Adipocyte (in vitro differentiated cells): ENCODE results near the gene DNAI2.

ENCODE experiments used
- DNase-seq: peaks from one replicate; pipeline ENCODE4 v3.0.0-alpha.2; 2015; ENCODE audit warnings: low read depth
- H3K27me3 ChIP-seq: replicated peaks from 2 replicates; pipeline ENCODE4 v1.7.0; 2013; ENCODE audit warnings: mild to moderate bottlenecking, low read length, moderate library complexity; ENCODE audit not compliant: control insufficient read depth, insufficient read depth
- H3K36me3 ChIP-seq: 2 replicates; pipeline ENCODE4 v1.7.0; 2013; ENCODE audit warnings: low read length, mild to moderate bottlenecking, moderate library complexity; ENCODE audit not compliant: control insufficient read depth, insufficient read depth, severe bottlenecking
- H3K4me1 ChIP-seq: 2 replicates; pipeline ENCODE4 v1.7.0; 2013; ENCODE audit warnings: mild to moderate bottlenecking, low read length, moderate library complexity; ENCODE audit not compliant: control insufficient read depth, insufficient read depth
- H3K4me3 ChIP-seq: 2 replicates; pipeline ENCODE4 v1.7.0; 2013; ENCODE audit warnings: mild to moderate bottlenecking, low read length, moderate library complexity
- H3K9ac ChIP-seq: 2 replicates; pipeline ENCODE4 v1.7.0; 2013; ENCODE audit warnings: mild to moderate bottlenecking, low read length, moderate library complexity
- H3K9me3 ChIP-seq: 2 replicates; pipeline ENCODE4 v1.7.0; 2013; ENCODE audit warnings: mild to moderate bottlenecking, low read length, moderate library complexity; ENCODE audit not compliant: control insufficient read depth

Gene DNAI2

DNA sequence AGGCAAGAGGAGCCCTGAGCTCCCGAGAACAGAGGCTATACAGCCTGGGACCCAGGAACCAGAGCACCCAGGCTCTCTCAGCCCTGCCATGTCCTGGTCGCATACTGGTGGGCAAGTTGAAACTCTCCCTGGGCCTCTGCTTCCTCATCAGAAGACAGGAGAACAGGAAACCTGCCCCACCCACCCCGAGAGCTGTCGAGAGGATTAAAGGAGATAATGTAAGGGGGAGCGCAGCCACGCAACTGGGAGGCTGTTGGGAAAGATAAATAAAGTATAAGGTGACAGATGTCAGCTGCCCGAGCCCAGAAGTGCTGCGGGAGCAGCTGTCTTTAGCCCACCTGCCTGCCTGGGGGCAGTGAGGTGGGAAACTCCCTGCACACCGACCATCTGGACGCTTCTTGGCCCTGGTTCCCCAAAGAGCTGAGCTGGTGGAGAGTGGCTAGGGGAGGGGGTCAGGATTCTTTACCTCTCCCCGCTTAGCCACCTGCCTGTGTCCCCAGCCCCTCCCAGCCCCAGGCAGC lies 58.8 kb downstream of the DNAI2 start:
- peaks cover 58% of the 10 kb centered on the region for H3K27me3 ChIP-seq
- no peak for DNase-seq
- H3K9me3 ChIP-seq = peaks cover 18% of the 10 kb centered on the region
- H3K4me1 ChIP-seq = no peaks in the 10 kb centered on the region
- H3K4me3 ChIP-seq = no peak overlapping the region
- no peak overlapping the region for H3K9ac ChIP-seq
- H3K36me3 ChIP-seq = no peaks in the 10 kb centered on the region

DNA sequence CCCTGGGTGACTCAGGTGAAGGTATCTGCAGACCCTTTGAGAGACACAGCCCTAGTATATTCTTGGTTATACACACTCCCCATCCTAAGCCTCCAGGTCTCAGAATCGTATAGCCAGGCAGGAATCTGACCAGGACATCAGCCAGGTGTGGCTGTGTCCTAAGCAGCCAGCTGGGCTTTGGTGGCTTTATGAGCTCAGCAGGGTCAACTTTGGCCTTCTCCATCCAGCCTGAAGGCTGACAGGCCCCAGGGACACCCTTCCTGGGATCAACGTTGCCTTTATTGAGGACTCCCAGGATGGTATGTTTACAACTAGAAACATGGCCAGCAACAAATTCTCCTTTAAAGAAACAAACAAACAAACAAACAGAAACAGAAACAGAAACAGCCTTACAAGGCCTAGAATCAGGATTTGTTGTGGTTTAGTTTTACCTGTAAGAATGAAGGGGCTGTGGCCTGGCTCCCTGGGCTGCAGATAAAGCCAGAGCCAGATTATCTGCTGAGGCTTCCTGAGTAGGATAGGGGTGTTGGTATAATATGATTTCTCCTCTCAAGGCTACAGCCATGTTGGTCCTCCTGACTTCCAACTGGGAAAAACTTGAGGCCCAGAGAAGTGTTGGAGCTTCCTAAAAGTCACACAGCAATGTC lies 60.5 kb downstream of the DNAI2 start:
- peaks cover 57% of the 10 kb centered on the region for H3K27me3 ChIP-seq

DNA sequence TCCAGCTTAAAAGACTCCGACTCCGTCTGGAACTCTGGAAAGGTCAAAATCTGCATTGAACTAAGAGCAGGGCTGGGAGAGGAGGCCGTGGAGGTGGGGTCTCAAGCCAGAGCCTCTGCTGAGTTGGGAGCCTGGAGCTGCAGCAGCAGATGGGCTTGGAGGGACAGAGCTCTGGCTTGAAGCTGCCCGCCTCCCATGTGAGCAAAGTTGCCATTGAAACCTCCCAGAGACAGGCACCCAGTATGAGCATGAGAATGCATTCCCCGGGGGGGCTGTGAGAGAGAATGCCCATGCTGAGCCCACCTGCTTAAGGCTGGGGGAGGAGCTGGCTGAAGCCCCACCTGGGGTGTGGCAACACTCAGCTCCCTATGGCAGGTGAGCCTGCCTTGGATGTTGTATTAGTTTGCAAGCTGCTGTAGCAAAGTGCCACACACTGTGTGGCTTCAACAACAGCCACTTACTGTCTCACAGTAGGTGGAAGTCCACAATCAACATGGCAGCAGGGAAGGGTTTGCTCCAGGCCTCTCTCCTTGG lies 61.6 kb downstream of the DNAI2 start:
- no peak for DNase-seq
- H3K4me3 ChIP-seq = no peak overlapping the region
- no peak overlapping the region for H3K9ac ChIP-seq
- H3K4me1 ChIP-seq = no peaks in the 10 kb centered on the region
- H3K36me3 ChIP-seq = no peaks in the 10 kb centered on the region
- peaks cover 18% of the 10 kb centered on the region for H3K9me3 ChIP-seq
- peaks cover 57% of the 10 kb centered on the region for H3K27me3 ChIP-seq

More for the DNA sequence above, 60.5 kb downstream of the DNAI2 start:
- DNase-seq = no peak
- no peak overlapping the region for H3K9ac ChIP-seq
- no peak overlapping the region for H3K4me3 ChIP-seq
- H3K4me1 ChIP-seq = no peaks in the 10 kb centered on the region
- H3K9me3 ChIP-seq = peaks cover 18% of the 10 kb centered on the region
- no peaks in the 10 kb centered on the region for H3K36me3 ChIP-seq

DNA sequence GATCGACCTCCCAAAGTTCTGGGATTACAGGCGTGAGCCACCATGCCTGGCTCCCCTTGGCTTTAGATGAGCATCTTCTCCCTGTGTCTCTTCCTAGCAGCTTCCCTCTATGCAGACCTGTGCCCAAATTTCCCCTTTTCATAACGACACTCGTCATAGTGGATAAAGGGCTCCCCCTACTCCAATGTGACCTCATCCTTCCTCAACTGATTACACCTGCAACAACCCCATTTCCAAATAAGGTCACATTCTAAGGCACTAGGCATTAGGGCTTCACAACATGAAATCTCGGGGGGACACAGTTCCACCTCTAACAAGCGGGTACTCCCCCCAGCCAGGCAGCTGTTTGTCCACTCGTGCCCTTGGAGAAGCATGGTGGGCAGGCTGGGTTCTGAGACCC lies 62.3 kb downstream of the DNAI2 start:
- no peak for DNase-seq
- H3K36me3 ChIP-seq = no peaks in the 10 kb centered on the region
- H3K27me3 ChIP-seq = peaks cover 55% of the 10 kb centered on the region
- no peak overlapping the region for H3K9ac ChIP-seq
- H3K9me3 ChIP-seq = peaks cover 18% of the 10 kb centered on the region
- H3K4me3 ChIP-seq = no peak overlapping the region
- H3K4me1 ChIP-seq = no peaks in the 10 kb centered on the region

DNA sequence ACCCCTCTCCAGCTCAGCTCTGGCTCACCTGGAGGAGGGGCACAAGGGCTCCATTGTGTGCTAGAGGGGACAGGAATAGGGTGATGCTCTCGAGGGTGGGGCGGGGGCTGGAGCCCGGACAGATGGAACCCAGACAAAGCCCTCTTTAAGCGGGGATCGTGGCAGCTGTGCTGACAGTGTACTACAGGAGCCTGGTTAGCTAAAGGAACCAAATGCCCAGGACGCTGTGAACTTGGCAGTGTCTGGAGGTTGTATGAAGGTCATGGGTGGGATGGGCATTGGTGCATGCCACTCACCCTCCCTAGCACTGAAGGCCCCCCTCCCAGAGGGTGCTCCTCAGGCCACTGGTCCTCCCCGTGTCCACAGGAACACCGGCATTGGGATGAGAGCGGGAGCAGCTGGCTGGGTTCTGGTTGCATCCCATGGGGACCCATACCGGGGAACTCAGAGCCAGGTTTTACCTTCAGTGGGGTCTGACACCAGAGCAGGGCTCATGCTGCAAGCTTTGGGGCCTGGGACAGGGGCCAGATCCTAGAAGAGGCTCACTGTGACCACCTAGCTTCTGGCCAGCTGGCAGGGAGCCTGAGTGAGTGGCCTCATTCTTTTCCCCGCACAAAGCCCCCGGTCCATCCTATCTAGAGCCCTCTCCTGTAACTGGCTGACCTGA lies 63.9 kb downstream of the DNAI2 start:
- Histone ChIP-seq H3K27me3 (peaks cover 47% of the 10 kb centered on the region), H3K36me3 (no peaks in the 10 kb centered on the region), H3K4me3 (no peak overlapping the region), H3K9ac (no peak overlapping the region), H3K4me1 (no peaks in the 10 kb centered on the region), H3K9me3 (peaks cover 18% of the 10 kb centered on the region)
- no peak for DNase-seq

DNA sequence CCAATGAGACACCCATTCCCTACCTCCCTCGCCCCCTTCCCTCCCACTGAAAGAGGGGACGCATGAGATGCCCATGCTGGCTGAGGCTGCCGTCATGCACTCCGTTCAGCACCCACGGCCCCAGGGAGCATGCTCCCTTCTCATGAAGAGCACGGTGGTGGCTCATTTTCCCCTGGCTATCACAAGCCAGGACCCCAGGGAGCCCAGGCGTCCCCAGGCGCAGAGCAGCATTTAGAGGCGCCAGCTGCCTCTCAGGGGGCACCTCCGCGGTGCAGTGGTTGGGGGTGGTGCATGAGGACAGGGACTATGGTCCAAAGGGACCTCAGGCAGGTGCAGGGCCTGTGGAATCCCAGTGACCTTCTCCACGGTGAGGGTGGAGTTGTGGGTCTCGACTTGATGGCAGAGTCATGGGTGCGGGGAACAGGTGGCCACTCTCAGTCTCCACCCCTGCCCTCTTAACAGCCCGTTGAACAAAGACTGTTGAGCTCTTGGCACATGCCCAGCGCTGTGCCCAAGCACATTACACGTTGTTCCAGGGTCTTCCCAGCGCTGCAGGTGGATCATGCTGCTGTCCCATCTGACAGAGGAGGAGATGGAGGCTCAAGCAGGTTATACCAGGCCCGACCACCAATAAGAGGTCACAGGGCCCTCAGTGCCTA lies 65.6 kb downstream of the DNAI2 start:
- Histone ChIP-seq H3K36me3 (no peaks in the 10 kb centered on the region), H3K9ac (no peak overlapping the region), H3K9me3 (peaks cover 9% of the 10 kb centered on the region), H3K27me3 (peaks cover 54% of the 10 kb centered on the region), H3K4me3 (no peak overlapping the region), H3K4me1 (no peaks in the 10 kb centered on the region)
- no peak for DNase-seq

DNA sequence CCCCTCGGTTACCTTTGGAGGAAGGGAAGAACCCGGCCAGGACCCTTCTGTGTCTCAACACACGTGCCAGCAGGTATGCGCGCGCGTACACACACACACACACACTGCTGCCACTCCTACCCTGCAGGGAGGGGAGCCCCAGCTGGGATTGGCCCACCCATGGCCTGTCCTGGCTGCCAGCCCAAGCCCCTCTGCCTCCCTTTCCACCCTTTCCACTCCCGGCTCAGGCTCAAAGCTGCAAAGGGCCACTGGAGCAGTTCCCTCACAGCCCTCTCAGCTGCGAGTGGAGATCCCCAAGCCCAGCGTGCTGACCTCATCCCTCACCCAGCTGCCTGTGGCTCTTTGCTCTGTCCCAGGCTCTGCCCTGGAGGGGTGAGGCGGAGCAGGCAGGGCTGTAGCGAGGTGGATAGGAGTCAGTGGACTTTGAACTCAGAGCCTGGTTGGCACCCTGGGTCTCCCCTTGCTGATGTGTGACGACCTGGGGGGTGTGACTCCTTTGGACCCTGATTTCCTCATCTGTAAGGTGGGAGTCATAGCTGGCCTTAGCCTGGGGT lies 66.5 kb downstream of the DNAI2 start:
- Histone ChIP-seq H3K9me3 (peaks cover under 1% of the 10 kb centered on the region), H3K9ac (no peak overlapping the region), H3K4me3 (no peak overlapping the region), H3K36me3 (no peaks in the 10 kb centered on the region), H3K27me3 (peaks cover 52% of the 10 kb centered on the region), H3K4me1 (no peaks in the 10 kb centered on the region)
- DNase-seq = no peak

DNA sequence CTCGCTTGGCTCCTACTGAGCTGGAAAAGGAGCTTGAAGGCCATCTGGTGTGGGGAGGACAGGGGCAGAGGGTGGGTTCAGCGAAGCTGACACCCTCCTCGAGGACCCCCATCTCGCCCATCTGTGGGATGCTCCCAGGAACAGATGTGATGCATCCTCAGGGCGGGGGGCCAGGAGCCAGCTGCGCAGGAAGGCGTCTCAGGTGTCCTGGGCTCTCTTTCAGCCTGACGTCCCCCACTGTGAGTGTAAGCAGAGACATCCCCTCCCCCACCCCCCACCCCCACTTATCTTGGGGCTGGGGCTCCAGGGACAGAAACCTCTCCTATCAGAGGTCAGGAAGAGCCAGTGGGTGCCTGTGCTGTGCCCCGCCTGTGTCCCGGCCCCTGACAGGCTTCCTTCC lies 68.2 kb downstream of the DNAI2 start:
- Histone ChIP-seq H3K4me1 (no peaks in the 10 kb centered on the region), H3K36me3 (no peaks in the 10 kb centered on the region), H3K9ac (no peak overlapping the region), H3K4me3 (no peak overlapping the region), H3K9me3 (no peaks in the 10 kb centered on the region), H3K27me3 (peaks cover 53% of the 10 kb centered on the region)
- no peak for DNase-seq

DNA sequence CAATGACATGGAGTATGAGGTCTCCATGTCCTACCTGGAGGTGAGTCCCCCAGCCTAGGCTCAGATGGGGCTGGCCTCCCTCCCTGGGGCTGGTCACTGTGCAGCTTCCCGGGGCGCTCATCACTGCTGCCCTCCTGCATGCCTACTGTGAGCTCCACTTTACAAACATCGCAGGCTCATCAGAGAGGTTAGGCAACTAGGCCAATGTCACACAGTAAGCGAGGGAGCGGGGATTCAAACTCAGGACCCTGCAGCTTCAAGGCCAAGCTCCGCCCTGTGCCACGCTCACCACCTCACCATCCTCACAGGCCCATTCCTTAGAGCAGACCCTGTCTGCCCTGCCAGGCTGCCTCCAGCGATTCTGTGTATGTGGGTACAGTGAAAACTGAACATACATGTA lies 69.1 kb downstream of the DNAI2 start:
- no peak overlapping the region for H3K4me3 ChIP-seq
- no peak overlapping the region for H3K9ac ChIP-seq
- H3K27me3 ChIP-seq = peaks cover 46% of the 10 kb centered on the region
- H3K36me3 ChIP-seq = no peaks in the 10 kb centered on the region
- H3K9me3 ChIP-seq = no peaks in the 10 kb centered on the region
- DNase-seq = no peak
- no peaks in the 10 kb centered on the region for H3K4me1 ChIP-seq

DNA sequence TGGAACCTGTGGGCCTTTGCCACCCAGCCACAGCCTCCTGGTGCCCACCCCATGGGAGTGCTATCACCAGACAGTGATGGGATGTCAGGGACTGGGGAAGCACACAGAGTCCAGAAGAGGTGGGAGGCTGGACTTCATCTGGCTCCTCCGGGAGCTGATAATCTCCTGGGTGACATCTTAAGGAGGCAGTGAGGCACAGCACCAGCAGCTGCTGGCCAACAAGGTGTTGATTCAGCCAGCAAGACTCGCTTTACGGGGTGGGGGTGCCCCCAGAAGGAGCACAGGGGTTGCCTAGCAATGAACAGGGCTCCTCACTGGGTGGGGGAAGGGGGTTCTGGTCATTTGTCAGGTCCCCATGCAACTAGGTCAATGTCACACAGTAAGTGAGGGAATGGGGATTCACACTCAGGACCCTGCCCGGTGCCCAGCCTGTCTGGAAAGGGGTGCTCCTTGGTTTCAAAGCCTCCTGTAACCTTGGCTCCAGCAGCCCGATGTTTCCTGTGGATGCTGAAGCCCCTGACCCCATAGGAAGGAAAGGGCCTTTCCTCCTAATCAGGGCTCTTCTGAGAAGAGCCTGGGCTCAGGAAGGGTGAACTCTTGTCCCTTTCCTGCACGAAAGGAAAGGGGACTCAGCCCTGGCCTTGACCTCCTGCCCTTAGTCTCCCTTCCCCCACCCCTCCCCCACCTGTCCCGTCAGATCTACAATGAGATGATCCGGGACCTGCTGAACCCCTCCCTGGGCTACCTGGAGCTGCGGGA lies 69.7 kb downstream of the DNAI2 start:
- H3K4me1 ChIP-seq = no peaks in the 10 kb centered on the region
- H3K9me3 ChIP-seq = no peaks in the 10 kb centered on the region
- no peak for DNase-seq
- H3K36me3 ChIP-seq = no peaks in the 10 kb centered on the region
- H3K9ac ChIP-seq = no peak overlapping the region
- H3K27me3 ChIP-seq = peaks cover 48% of the 10 kb centered on the region
- no peak overlapping the region for H3K4me3 ChIP-seq
